Activated CD4-positive, alpha-beta memory T cell treated with anti-CD3 and anti-CD28 coated beads for 36 hours (primary cell): ENCODE data around the gene RASL11A. TPM values are rescaled to one million over a fixed set of nuclear protein-coding genes. Genes with fewer than 3 reads are reported as not detected.

Experiments used
- CTCF ChIA-PET: fragments of 350-600 bp; sonication (Branson Sonifier 250); formaldehyde crosslinking; loops from one replicate; lab custom pipeline; 2021; ENCODE audit warnings: antibody characterized with exemption, inconsistent platforms; lab: Charles Lee
- POLR2A ChIA-PET: fragments of 350-600 bp; sonication (Branson Sonifier 250); formaldehyde crosslinking; loops from one replicate; lab custom pipeline; 2021; ENCODE audit warnings: antibody characterized with exemption; lab: Charles Lee
- DNase-seq: peaks from one replicate; pipeline ENCODE4 v3.0.0-alpha.2; 2020
- H3K27ac Mint-ChIP-seq: one replicate; pipeline ENCODE4 v1.8.0; 2021; ENCODE audit warnings: mixed read lengths
- H3K27me3 Mint-ChIP-seq: one replicate; pipeline ENCODE4 v1.8.0; 2021; ENCODE audit warnings: mixed read lengths
- H3K36me3 Mint-ChIP-seq: one replicate; pipeline ENCODE4 v1.8.0; 2021; ENCODE audit warnings: mixed read lengths
- H3K4me1 Mint-ChIP-seq: one replicate; pipeline ENCODE4 v1.8.0; 2021; ENCODE audit warnings: low read depth, mixed read lengths
- H3K4me3 Mint-ChIP-seq: one replicate; pipeline ENCODE4 v1.8.0; 2021; ENCODE audit warnings: mild to moderate bottlenecking, mixed read lengths
- H3K9me3 Mint-ChIP-seq: one replicate; pipeline ENCODE4 v1.8.0; 2021; ENCODE audit warnings: mixed read lengths
- intact Hi-C: fragments of 100-400 bp; cut with micrococcal nuclease; formaldehyde crosslinking; loops from one replicate; pipeline ENCODE4 v1.15.1; 2023
- total RNA-seq, 2 experiments: library from RNA; stranded (reverse); gene quantifications; one replicate each; pipeline ENCODE4 v1.2.3, GENCODE V29; 2021

Gene RASL11A
- total RNA-seq, 2 experiments from 2014 or later = 4.8 to 6.8 TPM

DNA sequence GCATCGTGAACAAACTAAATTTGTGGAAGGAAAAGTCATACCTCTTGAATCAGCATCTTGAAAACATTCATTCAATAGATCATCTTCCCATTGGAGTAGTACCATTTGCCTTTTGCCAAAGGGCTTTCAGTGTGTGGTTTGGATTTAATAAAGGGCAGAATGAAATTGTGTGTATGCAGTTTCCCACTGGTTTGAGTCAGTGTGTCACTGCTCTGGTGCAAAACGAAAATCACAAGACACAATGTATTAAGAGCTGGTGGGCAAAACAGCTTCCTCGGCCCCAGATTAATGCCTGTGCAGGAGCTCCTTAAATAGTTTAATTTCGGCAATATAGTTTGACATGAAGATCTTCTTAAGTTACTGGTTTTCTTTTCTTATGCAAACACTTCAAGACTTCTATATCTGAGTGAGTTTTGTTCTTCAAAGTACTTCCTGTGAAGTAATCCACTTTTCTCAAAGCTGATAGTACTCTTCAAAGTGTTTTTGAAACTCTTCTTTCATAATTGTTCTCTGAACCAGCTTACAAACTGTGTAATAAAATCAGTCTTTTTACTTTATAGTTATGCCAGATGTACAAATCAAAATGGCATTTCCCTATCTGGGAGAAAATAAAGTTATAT, 32.1 kb downstream of the RASL11A start:
- ChIA-PET POLR2A (no interaction called here), CTCF (interaction anchor here (1.2 kb wide), 2 partner anchors 56 to 317 kb away, joined by 3 to 5 read pairs; no protein-coding TSS in a partner anchor)
- H3K9me3 Mint-ChIP-seq = no peaks in the 10 kb centered on the region
- peaks cover 12% of the 10 kb centered on the region for H3K4me1 Mint-ChIP-seq
- H3K4me3 Mint-ChIP-seq = no peak overlapping the region
- intact Hi-C loops = no loop called here
- H3K27me3 Mint-ChIP-seq = peaks cover 2% of the 10 kb centered on the region
- DNase-seq = no peak
- no peak overlapping the region for H3K27ac Mint-ChIP-seq
- no peaks in the 10 kb centered on the region for H3K36me3 Mint-ChIP-seq

DNA sequence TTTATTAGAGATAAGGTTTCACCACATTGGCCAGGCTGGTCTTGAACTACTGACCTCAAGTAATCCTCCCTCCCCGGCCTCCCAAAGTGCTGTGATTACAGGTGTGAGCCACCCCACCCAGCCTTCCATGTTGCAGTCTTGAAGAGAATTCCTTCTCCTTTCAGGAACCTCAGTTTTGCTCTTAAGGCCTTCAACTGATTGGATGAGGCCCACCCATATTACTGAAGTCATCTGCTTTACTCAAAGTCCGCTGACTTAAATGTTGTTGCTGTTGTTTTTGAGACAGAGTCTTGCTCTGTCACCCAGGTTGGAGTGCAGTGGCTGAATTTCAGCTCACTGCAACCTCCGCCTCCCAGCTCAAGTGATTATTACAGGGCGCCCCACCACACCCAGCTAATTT, 33.5 kb downstream of the RASL11A start:
- ChIA-PET POLR2A (no interaction called here), CTCF (interaction anchor here (1.2 kb wide), 1 partner anchor 318 kb away, joined by 3 read pairs; no protein-coding TSS in a partner anchor)
- no peaks in the 10 kb centered on the region for H3K9me3 Mint-ChIP-seq
- no peak overlapping the region for H3K27ac Mint-ChIP-seq
- H3K27me3 Mint-ChIP-seq = peaks cover 2% of the 10 kb centered on the region
- no peaks in the 10 kb centered on the region for H3K36me3 Mint-ChIP-seq
- DNase-seq = no peak
- no peak overlapping the region for H3K4me3 Mint-ChIP-seq
- peaks cover 14% of the 10 kb centered on the region for H3K4me1 Mint-ChIP-seq
- intact Hi-C loops = no loop called here

DNA sequence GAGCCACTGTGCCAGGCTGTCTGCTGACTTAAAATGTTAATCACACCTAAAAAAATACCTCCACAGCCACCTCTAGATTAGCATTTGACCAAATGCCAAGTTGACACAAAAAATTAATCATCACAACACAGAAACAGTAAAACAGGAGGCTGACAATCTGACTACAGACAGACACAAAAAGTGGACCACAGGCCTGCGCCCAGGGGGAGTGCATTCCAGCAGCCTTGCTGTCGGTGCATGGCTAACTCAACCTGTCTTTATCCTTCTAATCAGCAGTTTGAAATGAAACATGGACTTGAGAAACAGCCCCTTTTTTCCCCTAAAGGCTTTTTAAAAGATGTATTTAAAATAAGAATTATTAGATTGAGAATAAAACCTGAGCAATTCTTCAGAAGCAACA, 34.0 kb downstream of the RASL11A start:
- ChIA-PET POLR2A (no interaction called here), CTCF (no interaction called here)
- H3K27me3 Mint-ChIP-seq = peaks cover 2% of the 10 kb centered on the region
- H3K4me3 Mint-ChIP-seq = no peak overlapping the region
- no peaks in the 10 kb centered on the region for H3K9me3 Mint-ChIP-seq
- no peaks in the 10 kb centered on the region for H3K36me3 Mint-ChIP-seq
- peaks cover 17% of the 10 kb centered on the region for H3K4me1 Mint-ChIP-seq
- no peak for DNase-seq
- intact Hi-C loops = no loop called here
- H3K27ac Mint-ChIP-seq = no peak overlapping the region

DNA sequence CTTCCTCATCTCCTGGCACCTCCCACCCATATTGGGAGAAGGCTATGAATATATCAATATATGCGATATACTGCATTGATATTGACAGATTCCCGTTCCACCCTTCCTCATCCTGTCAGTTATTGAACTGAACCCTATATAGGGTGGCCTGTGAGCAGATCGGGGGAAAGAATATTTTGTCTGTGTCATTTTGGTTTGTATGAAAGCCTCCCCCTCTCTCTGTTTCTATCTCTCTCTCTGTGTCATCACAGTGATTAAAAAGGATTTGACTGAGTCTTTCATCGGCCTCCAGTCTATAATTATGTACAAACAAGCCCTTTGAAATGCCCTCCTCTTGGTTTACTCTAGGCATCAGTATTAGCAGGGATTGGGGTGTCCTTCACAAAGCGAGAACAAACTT, 35.7 kb downstream of the RASL11A start:
- H3K36me3 Mint-ChIP-seq = no peaks in the 10 kb centered on the region
- H3K4me1 Mint-ChIP-seq = peaks cover 17% of the 10 kb centered on the region
- POLR2A ChIA-PET = no interaction called here
- H3K4me3 Mint-ChIP-seq = no peak overlapping the region
- peaks cover 2% of the 10 kb centered on the region for H3K27me3 Mint-ChIP-seq
- no peak overlapping the region for H3K27ac Mint-ChIP-seq
- intact Hi-C loops = no loop called here
- DNase-seq = no peak
- CTCF ChIA-PET = interaction anchor here (1.1 kb wide), 1 partner anchor 33 kb away, joined by 4 read pairs; no protein-coding TSS in a partner anchor
- H3K9me3 Mint-ChIP-seq = no peaks in the 10 kb centered on the region

DNA sequence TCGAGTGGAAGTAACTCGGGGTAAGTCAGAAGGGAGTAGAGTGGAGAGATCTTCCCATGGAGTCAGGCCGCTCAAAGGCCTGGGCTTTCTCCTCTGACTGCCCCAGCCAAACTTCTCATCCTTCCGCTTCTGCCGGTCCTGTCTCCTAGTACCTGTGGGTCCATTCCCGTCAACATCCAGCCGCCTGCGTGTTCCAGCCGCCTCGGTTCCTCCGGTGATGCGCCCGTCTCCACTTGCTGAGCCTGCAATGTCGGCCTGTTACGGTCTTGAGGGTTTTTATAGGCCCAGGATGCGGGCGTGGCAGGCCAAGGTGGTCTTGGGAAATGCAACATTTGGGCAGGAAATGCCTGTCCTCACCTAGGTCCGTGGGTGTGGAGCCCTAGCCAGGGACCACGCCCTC, 38.3 kb downstream of the RASL11A start:
- CTCF ChIA-PET = no interaction called here
- Mint-ChIP-seq H3K9me3 (no peaks in the 10 kb centered on the region), H3K27me3 (peaks cover 5% of the 10 kb centered on the region), H3K36me3 (no peaks in the 10 kb centered on the region), H3K27ac (no peak overlapping the region), H3K4me1 (peaks cover 10% of the 10 kb centered on the region), H3K4me3 (no peak overlapping the region)
- intact Hi-C loops = no loop called here
- DNase-seq = no peak
- POLR2A ChIA-PET = no interaction called here

DNA sequence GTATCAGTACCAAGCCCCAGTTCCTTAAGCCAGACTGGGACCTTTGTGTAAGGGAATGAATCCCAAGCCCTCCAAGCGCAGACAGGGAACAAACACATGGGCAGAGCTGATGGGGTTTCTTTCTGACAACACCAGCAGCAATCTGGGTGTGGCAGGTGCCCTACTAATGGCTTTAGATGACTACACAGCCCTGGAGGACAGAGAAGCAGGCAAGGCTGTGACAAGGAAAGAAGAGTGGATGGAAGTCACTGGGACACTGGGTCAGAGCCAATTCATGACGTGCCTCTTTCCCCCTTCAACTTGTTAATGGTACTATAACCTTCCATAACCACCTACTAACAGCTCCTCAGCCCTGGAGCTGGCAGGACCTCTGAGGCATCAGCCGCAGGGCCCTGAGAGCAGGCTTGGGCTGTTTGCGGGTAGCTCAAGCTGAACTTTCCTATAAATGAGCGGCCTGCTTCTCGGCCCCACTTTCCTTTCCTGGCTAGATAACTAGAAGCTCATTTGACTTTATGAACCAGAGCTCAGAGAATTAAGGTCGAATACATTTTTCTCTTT, 38.9 kb downstream of the RASL11A start:
- H3K27ac Mint-ChIP-seq = no peak overlapping the region
- peaks cover 5% of the 10 kb centered on the region for H3K27me3 Mint-ChIP-seq
- intact Hi-C loops = no loop called here
- no peak overlapping the region for H3K4me3 Mint-ChIP-seq
- H3K36me3 Mint-ChIP-seq = no peaks in the 10 kb centered on the region
- peaks cover 10% of the 10 kb centered on the region for H3K4me1 Mint-ChIP-seq
- H3K9me3 Mint-ChIP-seq = no peaks in the 10 kb centered on the region
- POLR2A ChIA-PET = no interaction called here
- DNase-seq = no peak
- CTCF ChIA-PET = no interaction called here

DNA sequence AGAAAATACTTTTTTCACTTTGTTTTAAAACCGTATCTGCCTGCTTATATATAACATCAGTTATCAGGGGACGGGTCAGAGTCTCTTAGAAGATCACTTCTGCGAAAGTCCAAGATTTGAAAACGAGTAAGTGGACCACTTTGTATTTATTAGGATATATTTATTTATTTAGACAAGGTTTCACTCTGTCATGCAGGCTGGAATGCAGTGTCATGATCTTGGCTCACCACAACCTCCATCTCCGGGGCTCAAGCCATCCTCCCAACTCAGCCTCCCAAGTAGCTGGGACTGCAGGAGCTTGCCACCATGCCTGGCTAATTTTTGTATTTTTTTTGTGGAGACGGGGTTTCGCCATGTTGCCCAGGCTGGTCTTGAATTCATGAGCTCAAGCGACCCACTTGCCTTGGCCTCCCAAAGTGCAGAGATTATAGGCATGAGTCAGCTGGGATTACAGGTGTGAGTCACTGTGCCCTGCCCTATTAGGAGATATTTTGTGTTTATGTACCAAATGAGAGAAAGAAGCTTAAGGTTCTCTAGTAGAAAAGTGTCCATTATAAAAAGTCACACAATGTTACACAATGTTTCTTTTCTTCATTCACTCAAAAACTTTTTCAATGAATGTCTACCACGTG, 39.5 kb downstream of the RASL11A start:
- CTCF ChIA-PET = no interaction called here
- H3K27ac Mint-ChIP-seq = no peak overlapping the region

DNA sequence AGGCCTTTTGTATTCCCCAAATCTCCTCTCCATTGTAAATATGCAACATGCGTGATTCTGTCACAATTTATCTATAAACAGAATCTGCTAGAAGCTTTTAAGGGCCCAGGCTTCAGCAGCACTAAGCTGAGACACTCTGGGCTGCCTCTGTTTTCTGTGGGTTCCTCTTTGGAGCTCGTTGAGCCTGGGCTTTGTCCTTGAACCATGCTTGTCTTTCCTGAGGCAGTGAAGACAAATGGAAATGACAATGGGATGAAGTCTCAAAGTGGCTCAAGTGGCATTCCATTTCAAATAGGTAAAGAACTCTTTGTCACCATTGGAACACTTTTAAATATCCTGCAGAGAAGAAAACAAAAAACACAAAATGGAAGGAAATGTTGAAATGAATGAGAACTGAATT, 40.3 kb downstream of the RASL11A start:
- CTCF ChIA-PET = interaction anchor here (0.9 kb wide), 1 partner anchor 40 kb away, joined by 3 read pairs; the partner anchor contains the start of gene RASL11A
- DNase-seq = no peak
- H3K27ac Mint-ChIP-seq = no peak overlapping the region
- peaks cover 10% of the 10 kb centered on the region for H3K4me1 Mint-ChIP-seq
- POLR2A ChIA-PET = no interaction called here
- no peaks in the 10 kb centered on the region for H3K9me3 Mint-ChIP-seq
- no peaks in the 10 kb centered on the region for H3K36me3 Mint-ChIP-seq
- H3K4me3 Mint-ChIP-seq = no peak overlapping the region
- intact Hi-C loops = no loop called here
- peaks cover 5% of the 10 kb centered on the region for H3K27me3 Mint-ChIP-seq

More for the DNA sequence above, 39.5 kb downstream of the RASL11A start:
- Mint-ChIP-seq H3K36me3 (no peaks in the 10 kb centered on the region), H3K4me3 (no peak overlapping the region), H3K9me3 (no peaks in the 10 kb centered on the region), H3K4me1 (peaks cover 10% of the 10 kb centered on the region), H3K27me3 (peaks cover 6% of the 10 kb centered on the region)
- no peak for DNase-seq
- intact Hi-C loops = no loop called here
- POLR2A ChIA-PET = no interaction called here

DNA sequence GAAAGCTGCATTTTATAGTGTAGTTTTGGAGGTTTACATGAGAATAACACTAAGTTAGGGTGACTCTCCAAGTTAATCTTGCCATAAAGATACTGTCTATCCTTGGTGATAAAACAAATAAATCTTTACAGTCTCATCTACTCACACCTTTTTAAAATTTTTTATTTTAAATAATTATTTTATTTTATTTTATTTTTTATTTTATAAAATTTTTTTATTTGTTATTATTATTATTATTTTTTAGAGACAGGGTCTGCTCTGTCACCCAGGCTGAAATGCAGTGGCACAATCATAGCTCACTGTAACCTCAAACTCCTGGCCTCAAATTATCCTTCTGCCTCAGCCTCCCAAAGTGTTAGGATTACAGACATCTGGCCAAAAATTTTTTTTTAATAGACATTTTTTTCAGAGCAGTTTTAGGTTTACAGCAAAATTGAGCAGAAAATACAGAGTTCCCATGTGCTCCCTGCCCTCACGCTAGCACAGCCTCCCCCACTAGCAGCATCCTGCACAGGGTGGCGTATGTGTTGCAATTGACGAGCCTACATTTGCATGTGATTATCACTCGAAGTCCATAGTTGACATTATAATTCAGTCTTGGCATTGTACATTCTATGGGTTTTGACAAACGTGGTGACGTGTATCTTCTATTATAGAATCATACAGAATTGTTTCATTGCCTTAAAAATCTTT, 41.0 kb downstream of the RASL11A start:
- no peak overlapping the region for H3K27ac Mint-ChIP-seq
- H3K9me3 Mint-ChIP-seq = no peaks in the 10 kb centered on the region
- DNase-seq = no peak
- intact Hi-C loops = no loop called here
- peaks cover 10% of the 10 kb centered on the region for H3K27me3 Mint-ChIP-seq
- ChIA-PET CTCF (interaction anchor here (0.9 kb wide), 1 partner anchor 41 kb away, joined by 3 read pairs; the partner anchor contains the start of gene RASL11A), POLR2A (no interaction called here)
- no peaks in the 10 kb centered on the region for H3K36me3 Mint-ChIP-seq
- H3K4me3 Mint-ChIP-seq = no peak overlapping the region
- H3K4me1 Mint-ChIP-seq = peaks cover 7% of the 10 kb centered on the region

DNA sequence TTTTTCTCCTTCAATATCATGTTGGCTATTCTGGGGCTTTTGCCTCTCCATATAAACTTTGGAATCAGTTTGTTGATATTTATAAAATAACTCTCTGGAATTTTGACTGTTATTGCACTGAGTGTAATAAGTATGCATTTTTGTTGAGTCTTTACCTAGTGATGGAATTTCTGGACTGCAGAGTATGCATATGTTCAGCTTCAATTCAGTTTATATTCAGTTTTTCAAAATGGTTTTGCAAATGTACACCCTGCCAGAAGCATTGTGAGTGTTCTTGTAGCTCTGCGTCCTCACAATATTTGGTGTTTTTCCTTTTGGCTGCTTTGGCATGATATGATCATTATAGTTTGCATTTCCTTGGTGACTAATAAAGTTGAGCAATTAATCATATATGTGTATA, 43.1 kb downstream of the RASL11A start:
- H3K36me3 Mint-ChIP-seq = no peaks in the 10 kb centered on the region
- POLR2A ChIA-PET = no interaction called here
- intact Hi-C loops = no loop called here
- peaks cover 5% of the 10 kb centered on the region for H3K4me1 Mint-ChIP-seq
- no peak for DNase-seq
- CTCF ChIA-PET = no interaction called here
- H3K27me3 Mint-ChIP-seq = peaks cover 15% of the 10 kb centered on the region
- H3K9me3 Mint-ChIP-seq = no peaks in the 10 kb centered on the region
- no peak overlapping the region for H3K4me3 Mint-ChIP-seq
- no peak overlapping the region for H3K27ac Mint-ChIP-seq

DNA sequence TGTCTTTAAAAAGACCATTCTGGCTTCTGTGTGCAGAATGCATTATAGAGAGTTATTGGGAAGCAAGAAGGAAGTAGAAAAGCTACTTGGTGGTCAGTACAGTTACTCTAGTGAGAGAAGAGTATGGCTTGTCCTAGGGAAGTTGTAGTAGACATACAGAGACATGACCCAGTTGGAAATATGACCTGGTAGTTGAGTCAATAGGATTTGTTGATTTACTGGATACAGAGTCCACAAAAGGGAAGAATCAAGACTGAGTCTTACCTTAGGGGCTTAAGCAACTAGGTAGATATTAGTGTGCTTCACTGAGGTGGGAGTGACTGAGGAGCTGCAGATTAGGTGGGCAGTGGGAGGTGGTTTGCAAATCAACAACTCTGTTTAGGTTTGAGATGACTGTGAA, 48.8 kb downstream of the RASL11A start:
- no peak for DNase-seq
- Mint-ChIP-seq H3K4me1 (no peaks in the 10 kb centered on the region), H3K9me3 (no peaks in the 10 kb centered on the region), H3K4me3 (no peak overlapping the region), H3K27me3 (peaks cover 25% of the 10 kb centered on the region), H3K27ac (no peak overlapping the region), H3K36me3 (no peaks in the 10 kb centered on the region)
- CTCF ChIA-PET = interaction anchor here (0.8 to 1.3 kb wide), 2 partner anchors 20 to 41 kb away, joined by 3 read pairs; no protein-coding TSS in a partner anchor
- intact Hi-C loops = no loop called here
- POLR2A ChIA-PET = no interaction called here
